Measurements from ENCODE around the gene VEGFA.

GRCh38 chr6:43762410-43762768, 7.6 kb upstream of the VEGFA start:
- no peak for TF ChIP-seq POLR2A (IDR thresholded peaks at IDR 0.05)
- TF ChIP-seq CTCF (IDR thresholded peaks at IDR 0.05) = no peak

Measured in esophagus squamous epithelium (tissue), 4 donors.